OCI-LY7 (cell line): ENCODE results near the gene ACP5. TPM values are rescaled to one million over a fixed set of nuclear protein-coding genes. Genes with fewer than 3 reads are reported as not detected.

Experiments
- BruUV-seq: library from RNA; stranded (reverse); fragments of 400-500 nt; replicated peaks from 2 replicates; lab custom pipeline; 2021; lab: Mats Ljungman, UMichigan
- CTCF ChIA-PET: fragments of 300-600 bp; sonication (Branson Sonifier 250); formaldehyde crosslinking; loops from one replicate; lab custom pipeline; 2022; ENCODE audit warnings: antibody characterized with exemption; ENCODE audit not compliant: unreplicated experiment; lab: Charles Lee
- POLR2A ChIA-PET: fragments of 300-600 bp; sonication (Branson Sonifier 250); formaldehyde crosslinking; loops from one replicate; lab custom pipeline; 2022; ENCODE audit warnings: antibody characterized with exemption; lab: Charles Lee
- DNase-seq: peaks from one replicate; pipeline ENCODE4 v3.0.0-alpha.2; 2015; ENCODE audit warnings: low spot score
- H2AFZ ChIP-seq: fragments of 200-600 bp; sonication (generic), shearing (Covaris generic); 2 replicates; pipeline ENCODE4 v1.6.1; 2014; ENCODE audit warnings: mild to moderate bottlenecking, antibody characterized with exemption, low read length, moderate library complexity
- H3K27ac ChIP-seq: fragments of 200-600 bp; sonication (generic); 2 replicates; pipeline ENCODE4 v1.5.1; 2014; ENCODE audit warnings: mixed run types, low read depth, mild to moderate bottlenecking, moderate library complexity, low read length, inconsistent platforms; ENCODE audit not compliant: poor library complexity, severe bottlenecking
- H3K36me3 ChIP-seq: fragments of 200-600 bp; sonication (generic); 2 replicates; pipeline ENCODE4 v1.6.1; 2014; ENCODE audit warnings: mild to moderate bottlenecking, antibody characterized with exemption, low read length, moderate library complexity, mixed read lengths; ENCODE audit not compliant: insufficient read depth
- H3K4me1 ChIP-seq: fragments of 200-600 bp; sonication (generic); 2 replicates; pipeline ENCODE4 v1.5.1; 2014; ENCODE audit warnings: mild to moderate bottlenecking, low read length; ENCODE audit not compliant: insufficient read depth, poor library complexity, severe bottlenecking
- H3K4me2 ChIP-seq: fragments of 200-600 bp; sonication (generic); 2 replicates; pipeline ENCODE4 v1.6.1; 2014; ENCODE audit warnings: mild to moderate bottlenecking, low read length
- H3K4me3 ChIP-seq: fragments of 200-600 bp; sonication (generic); 2 replicates; pipeline ENCODE4 v1.5.1; 2014; ENCODE audit warnings: mild to moderate bottlenecking, low read depth, low read length; ENCODE audit not compliant: poor library complexity, severe bottlenecking
- H3K79me2 ChIP-seq: fragments of 200-600 bp; sonication (generic); 2 replicates; pipeline ENCODE4 v1.6.1; 2016; ENCODE audit warnings: low read depth, mild to moderate bottlenecking, low read length, moderate library complexity, mixed read lengths; ENCODE audit not compliant: insufficient read depth
- H3K9me2 ChIP-seq: fragments of 200-600 bp; sonication (generic); 2 replicates; pipeline ENCODE4 v1.6.1; 2016; ENCODE audit warnings: mild to moderate bottlenecking, low read length, mixed read lengths; ENCODE audit not compliant: insufficient read depth
- H3K9me3 ChIP-seq: fragments of 200-600 bp; sonication (generic); 2 replicates; pipeline ENCODE4 v1.6.1; 2014; ENCODE audit warnings: mild to moderate bottlenecking, mixed run types, low read length, mixed read lengths
- H4K20me1 ChIP-seq: fragments of 200-600 bp; sonication (generic); 2 replicates; pipeline ENCODE4 v1.6.1; 2014; ENCODE audit warnings: mild to moderate bottlenecking, antibody characterized with exemption, low read length, moderate library complexity, mixed read lengths; ENCODE audit not compliant: insufficient read depth
- EZH2phosphoT487 ChIP-seq: fragments of 200-600 bp; sonication (generic); IDR thresholded peaks from 2 replicates; pipeline ENCODE4 v1.6.1; 2018; ENCODE audit warnings: low read depth, borderline replicate concordance, mild to moderate bottlenecking, mixed run types, antibody characterized with exemption, low read length, moderate library complexity, mixed read lengths
- intact Hi-C: fragments of 100-400 bp; cut with micrococcal nuclease; formaldehyde crosslinking; loops from one replicate; pipeline ENCODE4 v1.10.0; 2022; ENCODE audit not compliant: unreplicated experiment
- total RNA-seq, 2 experiments: library from RNA; depleted of rRNA in 1 of 2; stranded (reverse); fragments of >200 nt in 1 of 2; shearing (Covaris generic) in 1 of 2; gene quantifications; 2 replicates each; pipeline ENCODE4 v1.2.3, GENCODE V29; 2014 to 2022
- TF ChIP-seq, protein P1 (sequence below): fragments of 200-600 bp; sonication (generic); conservative IDR thresholded peaks from 2 replicates; pipeline ENCODE4 v1.5.1; 2014; ENCODE audit warnings: mild to moderate bottlenecking, antibody characterized with exemption, low read length, moderate library complexity, mixed read lengths

The ACP5 gene
- total RNA-seq, 2 experiments from 2014 or later, result 16.3 to 21.6 TPM

DNA sequence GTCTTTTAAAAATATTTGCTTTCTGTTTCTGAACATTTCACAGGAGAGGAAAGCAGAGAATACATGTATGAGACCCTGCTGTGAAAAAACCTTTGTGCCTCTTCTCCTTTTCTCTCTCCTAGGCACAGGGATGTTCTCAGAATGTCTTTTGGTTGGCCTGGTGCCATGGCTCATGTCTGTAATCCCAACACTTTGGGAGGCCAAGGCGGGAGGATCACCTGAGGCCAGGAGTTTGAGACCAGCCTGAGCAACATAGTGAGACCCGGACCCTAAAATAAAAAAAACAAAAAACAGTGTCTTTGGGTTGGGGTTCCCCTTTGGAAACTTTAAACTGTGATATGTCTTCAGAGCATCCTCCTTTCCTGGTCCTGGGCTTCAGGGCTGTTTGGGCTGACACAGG lies 21.3 kb upstream of the ACP5 start:
- intact Hi-C loops, result no loop called here
- TF ChIP-seq, protein P1, sequence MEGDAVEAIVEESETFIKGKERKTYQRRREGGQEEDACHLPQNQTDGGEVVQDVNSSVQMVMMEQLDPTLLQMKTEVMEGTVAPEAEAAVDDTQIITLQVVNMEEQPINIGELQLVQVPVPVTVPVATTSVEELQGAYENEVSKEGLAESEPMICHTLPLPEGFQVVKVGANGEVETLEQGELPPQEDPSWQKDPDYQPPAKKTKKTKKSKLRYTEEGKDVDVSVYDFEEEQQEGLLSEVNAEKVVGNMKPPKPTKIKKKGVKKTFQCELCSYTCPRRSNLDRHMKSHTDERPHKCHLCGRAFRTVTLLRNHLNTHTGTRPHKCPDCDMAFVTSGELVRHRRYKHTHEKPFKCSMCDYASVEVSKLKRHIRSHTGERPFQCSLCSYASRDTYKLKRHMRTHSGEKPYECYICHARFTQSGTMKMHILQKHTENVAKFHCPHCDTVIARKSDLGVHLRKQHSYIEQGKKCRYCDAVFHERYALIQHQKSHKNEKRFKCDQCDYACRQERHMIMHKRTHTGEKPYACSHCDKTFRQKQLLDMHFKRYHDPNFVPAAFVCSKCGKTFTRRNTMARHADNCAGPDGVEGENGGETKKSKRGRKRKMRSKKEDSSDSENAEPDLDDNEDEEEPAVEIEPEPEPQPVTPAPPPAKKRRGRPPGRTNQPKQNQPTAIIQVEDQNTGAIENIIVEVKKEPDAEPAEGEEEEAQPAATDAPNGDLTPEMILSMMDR, result no peak
- no peak for TF ChIP-seq EZH2phosphoT487

GRCh38 chr19:11598103-11598483 lies 20.6 kb upstream of the ACP5 start:
- BruUV-seq, result TSS peak; percentile 73
- CTCF ChIA-PET, result no interaction called here
- TF ChIP-seq, protein P1, result no peak
- TF ChIP-seq EZH2phosphoT487, result no peak
- peak overlapping the region; percentile 62 for H2AFZ ChIP-seq
- 0 out of 2 replicates have a peak, but pooled peaks cover 5% of the 10 kb centered on the region for H3K36me3 ChIP-seq
- H3K9me3 ChIP-seq, result no peaks in the 10 kb centered on the region
- peaks cover 12% of the 10 kb centered on the region; the same call in 1 of the 2 replicates for H3K79me2 ChIP-seq
- intact Hi-C loops, result no loop called here
- H3K9me2 ChIP-seq, result no peaks in the 10 kb centered on the region
- peaks cover 37% of the 10 kb centered on the region for H3K4me1 ChIP-seq
- H3K27ac ChIP-seq, result peak overlapping the region; percentile 44
- H4K20me1 ChIP-seq, result no peaks in the 10 kb centered on the region
- peak overlapping the region; percentile 100 for H3K4me2 ChIP-seq
- POLR2A ChIA-PET, result interaction anchor here (0.8 kb wide), 1 partner anchor 54 kb away, joined by 4 read pairs; no protein-coding TSS in a partner anchor
- H3K4me3 ChIP-seq, result peak overlapping the region; percentile 90
- no peak for DNase-seq

More for the DNA sequence above, 21.3 kb upstream of the ACP5 start:
- Histone ChIP-seq H3K4me2 (peak overlapping the region; percentile 100), H3K9me2 (no peaks in the 10 kb centered on the region), H3K4me1 (peaks cover 37% of the 10 kb centered on the region), H3K27ac (no peak overlapping the region), H3K9me3 (no peaks in the 10 kb centered on the region), H4K20me1 (no peaks in the 10 kb centered on the region), H2AFZ (no peak overlapping the region), H3K36me3 (peaks cover 8% of the 10 kb centered on the region; the same call in 1 of the 2 replicates), H3K79me2 (peaks cover 12% of the 10 kb centered on the region; the same call in 1 of the 2 replicates), H3K4me3 (no peak overlapping the region)
- DNase-seq, result no peak
- ChIA-PET CTCF (no interaction called here), POLR2A (no interaction called here)
- BruUV-seq, result no TSS peak
